Glutamatergic neuron (in vitro differentiated cells): Measurements from ENCODE around the gene NR6A1. TPM values are rescaled to one million over a fixed set of nuclear protein-coding genes. Genes with fewer than 3 reads are reported as not detected.
A peak's percentile ranks its signal among the peaks of the same experiment; 100 is the strongest.

ENCODE experiments used
- DNase-seq: peaks from one replicate; pipeline ENCODE4 v3.0.0; 2022
- H3K27ac Mint-ChIP-seq: one replicate; pipeline ENCODE4 v1.8.0; 2020; ENCODE audit warnings: mild to moderate bottlenecking, mixed read lengths, inconsistent platforms; ENCODE audit not compliant: unreplicated experiment
- H3K27me3 Mint-ChIP-seq: one replicate; pipeline ENCODE4 v1.8.0; 2020; ENCODE audit warnings: mild to moderate bottlenecking, moderate library complexity, mixed read lengths, inconsistent platforms; ENCODE audit not compliant: unreplicated experiment
- H3K36me3 Mint-ChIP-seq: one replicate; pipeline ENCODE4 v1.8.0; 2020; ENCODE audit warnings: mild to moderate bottlenecking, mixed read lengths, inconsistent platforms; ENCODE audit not compliant: unreplicated experiment
- H3K4me1 Mint-ChIP-seq: one replicate; pipeline ENCODE4 v1.8.0; 2020; ENCODE audit warnings: mild to moderate bottlenecking, low read depth, mixed read lengths, inconsistent platforms; ENCODE audit not compliant: unreplicated experiment
- H3K4me3 Mint-ChIP-seq: one replicate; pipeline ENCODE4 v1.8.0; 2020; ENCODE audit warnings: mild to moderate bottlenecking, mixed read lengths, inconsistent platforms; ENCODE audit not compliant: unreplicated experiment
- H3K9me3 Mint-ChIP-seq: one replicate; pipeline ENCODE4 v1.8.0; 2020; ENCODE audit warnings: mild to moderate bottlenecking, moderate library complexity, mixed read lengths, inconsistent platforms; ENCODE audit not compliant: unreplicated experiment
- total RNA-seq: library from RNA; stranded (reverse); fragmentation: NEBNext Ultra II Directional; extraction: Animal tissue kit (Norgen Biotek cat#: 25700); gene quantifications from one replicate; pipeline ENCODE4 v1.2.1, GENCODE V29; 2021; ENCODE audit not compliant: unreplicated experiment
- TF ChIP-seq, protein P1 (sequence below): fragments of 200-600 bp; sonication (generic); IDR thresholded peaks from one replicate; pipeline ENCODE4 v1.5.0; 2021; ENCODE audit not compliant: partially characterized antibody, unreplicated experiment

The NR6A1 gene
- total RNA-seq, 1 donor from 2014 or later, result 51.0 TPM

DNA sequence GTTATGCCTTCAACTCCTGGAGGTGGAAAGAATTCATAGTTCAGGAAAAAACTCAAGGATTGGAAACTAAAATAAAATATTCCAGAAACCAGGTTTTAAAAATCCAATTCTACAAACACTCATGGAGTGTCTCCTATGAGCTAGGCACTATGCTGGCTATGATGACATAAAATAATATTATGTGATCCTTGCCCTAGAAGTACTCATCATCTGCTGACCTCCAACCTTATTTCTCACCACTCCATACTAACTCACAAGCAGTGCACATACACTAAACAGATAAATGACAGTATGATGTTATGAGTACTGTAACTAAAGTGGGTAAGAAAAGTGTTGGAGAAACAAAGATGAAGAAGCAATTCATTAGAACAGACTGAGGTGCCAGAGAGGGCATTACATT lies 170.7 kb downstream of the NR6A1 start:
- Mint-ChIP-seq H3K27ac (no peak overlapping the region), H3K4me3 (no peak overlapping the region), H3K36me3 (no peaks in the 10 kb centered on the region), H3K9me3 (no peaks in the 10 kb centered on the region), H3K27me3 (no peaks in the 10 kb centered on the region), H3K4me1 (peaks cover 18% of the 10 kb centered on the region)
- DNase-seq, result no peak
- TF ChIP-seq, protein P1, sequence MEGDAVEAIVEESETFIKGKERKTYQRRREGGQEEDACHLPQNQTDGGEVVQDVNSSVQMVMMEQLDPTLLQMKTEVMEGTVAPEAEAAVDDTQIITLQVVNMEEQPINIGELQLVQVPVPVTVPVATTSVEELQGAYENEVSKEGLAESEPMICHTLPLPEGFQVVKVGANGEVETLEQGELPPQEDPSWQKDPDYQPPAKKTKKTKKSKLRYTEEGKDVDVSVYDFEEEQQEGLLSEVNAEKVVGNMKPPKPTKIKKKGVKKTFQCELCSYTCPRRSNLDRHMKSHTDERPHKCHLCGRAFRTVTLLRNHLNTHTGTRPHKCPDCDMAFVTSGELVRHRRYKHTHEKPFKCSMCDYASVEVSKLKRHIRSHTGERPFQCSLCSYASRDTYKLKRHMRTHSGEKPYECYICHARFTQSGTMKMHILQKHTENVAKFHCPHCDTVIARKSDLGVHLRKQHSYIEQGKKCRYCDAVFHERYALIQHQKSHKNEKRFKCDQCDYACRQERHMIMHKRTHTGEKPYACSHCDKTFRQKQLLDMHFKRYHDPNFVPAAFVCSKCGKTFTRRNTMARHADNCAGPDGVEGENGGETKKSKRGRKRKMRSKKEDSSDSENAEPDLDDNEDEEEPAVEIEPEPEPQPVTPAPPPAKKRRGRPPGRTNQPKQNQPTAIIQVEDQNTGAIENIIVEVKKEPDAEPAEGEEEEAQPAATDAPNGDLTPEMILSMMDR, result no peak

DNA sequence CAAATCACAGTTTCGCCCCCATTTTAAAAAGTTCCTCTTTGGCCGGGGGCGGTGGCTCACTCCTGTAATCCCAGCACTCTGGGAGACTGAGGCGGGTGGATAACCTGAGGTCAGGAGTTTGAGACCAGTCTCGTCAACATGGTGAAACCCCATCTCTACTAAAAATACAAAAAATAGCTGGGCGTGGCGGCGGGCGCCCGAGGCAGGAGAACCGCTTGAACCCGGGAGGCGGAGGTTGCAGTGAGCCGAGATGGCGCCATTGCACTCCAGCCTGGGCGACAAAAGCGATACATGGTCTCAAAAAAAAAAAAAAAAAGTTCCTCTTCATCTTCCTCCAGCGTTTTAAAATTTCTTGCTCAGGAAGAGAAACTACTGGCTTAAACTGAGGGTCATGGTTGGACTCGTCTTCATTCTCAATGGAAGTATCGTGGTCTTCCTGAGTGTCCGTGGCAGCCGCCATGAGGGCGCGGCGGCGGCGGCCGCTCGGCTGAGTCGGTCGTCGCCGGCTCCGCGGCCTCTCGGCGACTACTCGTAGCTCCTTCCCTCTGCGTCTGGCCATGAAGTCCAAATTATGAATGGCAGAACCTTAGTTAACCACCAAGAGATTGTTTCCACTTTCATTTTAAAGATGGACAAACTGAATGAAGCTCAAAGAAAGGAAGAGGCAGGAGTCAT lies 171.9 kb downstream of the NR6A1 start:
- peaks cover 27% of the 10 kb centered on the region for H3K4me1 Mint-ChIP-seq

DNA sequence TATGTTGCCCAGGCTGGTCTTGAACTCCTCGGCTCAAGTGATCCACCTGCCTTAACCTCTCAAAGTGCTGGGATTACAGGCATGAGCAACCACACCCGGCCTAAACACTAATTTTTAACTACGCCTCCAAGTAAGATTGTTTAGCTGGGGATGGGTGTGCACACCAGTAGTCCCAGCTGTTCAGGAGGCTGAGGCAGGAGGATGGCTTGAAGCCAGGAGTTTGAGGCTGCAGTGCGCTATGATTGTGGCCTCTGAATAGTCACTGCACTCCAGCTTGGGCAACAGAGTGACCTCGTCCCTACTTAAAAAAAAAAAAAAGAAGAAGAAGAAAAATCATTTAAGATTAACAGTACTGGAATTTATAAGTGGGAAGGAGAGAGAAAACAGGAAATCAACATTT lies 173.1 kb downstream of the NR6A1 start:
- H3K36me3 Mint-ChIP-seq, result no peaks in the 10 kb centered on the region
- no peak for DNase-seq
- no peak overlapping the region for H3K4me3 Mint-ChIP-seq
- peaks cover 3% of the 10 kb centered on the region for H3K27me3 Mint-ChIP-seq
- H3K9me3 Mint-ChIP-seq, result peaks cover 6% of the 10 kb centered on the region
- H3K27ac Mint-ChIP-seq, result no peak overlapping the region
- TF ChIP-seq, protein P1, result no peak
- peaks cover 34% of the 10 kb centered on the region for H3K4me1 Mint-ChIP-seq

More for the DNA sequence above, 171.9 kb downstream of the NR6A1 start:
- no peak overlapping the region for H3K4me3 Mint-ChIP-seq
- H3K9me3 Mint-ChIP-seq, result no peaks in the 10 kb centered on the region
- no peaks in the 10 kb centered on the region for H3K27me3 Mint-ChIP-seq
- no peaks in the 10 kb centered on the region for H3K36me3 Mint-ChIP-seq
- TF ChIP-seq, protein P1, result no peak
- no peak overlapping the region for H3K27ac Mint-ChIP-seq
- no peak for DNase-seq

DNA sequence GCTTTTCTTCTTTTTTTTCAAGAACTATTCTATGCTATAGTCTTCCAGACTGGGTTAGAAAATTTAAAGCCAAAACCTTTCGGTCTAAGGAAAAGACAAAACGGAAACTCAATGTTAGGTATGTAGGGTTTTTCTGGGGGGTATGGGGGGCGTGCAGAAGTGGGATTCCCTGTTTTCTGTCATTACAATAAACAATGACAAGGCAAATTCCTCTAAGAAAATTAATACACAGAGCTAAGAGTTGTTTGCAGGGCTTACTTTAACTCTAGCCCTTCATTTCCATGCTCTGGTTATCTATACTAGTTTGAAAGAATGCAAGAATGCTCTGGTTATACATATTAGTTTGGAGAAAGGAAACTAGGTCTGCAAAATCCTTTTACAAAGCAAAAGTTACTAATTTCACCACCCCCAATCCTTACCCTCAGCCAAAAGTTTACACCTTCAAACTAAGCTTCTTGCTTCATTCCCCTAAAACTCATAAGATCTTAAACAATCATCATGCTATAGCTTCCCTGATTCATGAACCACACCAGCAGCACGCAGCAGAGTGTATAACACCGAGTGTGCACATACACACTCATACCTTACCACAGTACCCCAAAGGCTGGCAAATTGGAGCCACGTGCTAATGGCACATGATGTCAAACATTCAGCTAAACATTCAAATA lies 174.8 kb downstream of the NR6A1 start:
- Mint-ChIP-seq H3K9me3 (peaks cover 6% of the 10 kb centered on the region), H3K36me3 (no peaks in the 10 kb centered on the region), H3K4me1 (peaks cover 49% of the 10 kb centered on the region), H3K27ac (no peak overlapping the region), H3K4me3 (no peak overlapping the region), H3K27me3 (peaks cover 3% of the 10 kb centered on the region)
- TF ChIP-seq, protein P1, result no peak
- no peak for DNase-seq

DNA sequence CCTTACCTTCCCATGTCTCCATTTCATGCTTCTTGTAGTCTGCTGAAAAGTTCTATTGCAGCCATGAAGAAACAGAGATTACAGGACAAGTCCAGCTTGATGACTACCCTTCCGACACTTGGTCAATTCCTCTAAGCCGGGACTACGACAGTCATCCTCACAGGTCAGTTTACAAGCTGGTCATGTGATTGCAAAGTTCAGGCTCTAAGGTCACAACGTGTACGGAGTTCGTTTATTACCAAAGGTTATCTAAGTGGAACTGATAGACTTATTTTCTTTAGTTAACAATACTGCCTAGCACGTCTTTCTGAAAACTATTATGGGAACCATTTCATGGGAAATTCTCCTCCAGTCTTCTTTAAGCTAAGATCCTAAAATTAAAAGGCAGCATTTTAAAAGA lies 175.4 kb downstream of the NR6A1 start:
- Mint-ChIP-seq H3K27me3 (peaks cover 6% of the 10 kb centered on the region), H3K4me1 (peaks cover 55% of the 10 kb centered on the region)

More for the DNA sequence above, 175.4 kb downstream of the NR6A1 start:
- Mint-ChIP-seq H3K4me3 (peak overlapping the region; percentile 60), H3K27ac (peak overlapping the region; percentile 74), H3K9me3 (peaks cover 6% of the 10 kb centered on the region), H3K36me3 (no peaks in the 10 kb centered on the region)
- TF ChIP-seq, protein P1, result no peak
- no peak for DNase-seq
